HG02610 (cell line): Measurements from ENCODE around the gene PAX1.

Experiments used
- ATAC-seq: cut with Tn5 transposase; IDR thresholded peaks from one replicate; pipeline ENCODE4 v1.9.1; 2021; ENCODE audit warnings: mild to moderate bottlenecking, moderate library complexity; ENCODE audit not compliant: unreplicated experiment

The PAX1 gene

DNA sequence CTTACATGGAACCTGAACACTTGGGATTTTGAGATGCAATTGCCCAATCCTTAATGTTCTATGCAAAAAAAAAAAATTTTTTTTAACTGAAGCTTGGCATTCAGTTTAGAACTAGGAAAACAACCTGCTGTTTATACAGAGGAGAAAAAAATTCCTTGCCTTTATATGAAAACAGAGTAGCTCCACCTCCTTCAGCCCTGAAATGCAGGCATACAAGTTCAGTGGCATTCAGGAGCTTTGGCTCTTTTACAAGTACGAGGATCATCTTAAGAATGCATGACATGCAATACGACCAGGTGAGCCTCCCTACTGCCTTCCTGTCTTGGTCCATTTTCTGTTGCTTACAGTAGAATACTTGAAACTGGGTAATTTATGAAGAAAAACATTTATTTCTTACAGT is 20.4 kb downstream of the PAX1 start:
- ATAC-seq: no peak

DNA sequence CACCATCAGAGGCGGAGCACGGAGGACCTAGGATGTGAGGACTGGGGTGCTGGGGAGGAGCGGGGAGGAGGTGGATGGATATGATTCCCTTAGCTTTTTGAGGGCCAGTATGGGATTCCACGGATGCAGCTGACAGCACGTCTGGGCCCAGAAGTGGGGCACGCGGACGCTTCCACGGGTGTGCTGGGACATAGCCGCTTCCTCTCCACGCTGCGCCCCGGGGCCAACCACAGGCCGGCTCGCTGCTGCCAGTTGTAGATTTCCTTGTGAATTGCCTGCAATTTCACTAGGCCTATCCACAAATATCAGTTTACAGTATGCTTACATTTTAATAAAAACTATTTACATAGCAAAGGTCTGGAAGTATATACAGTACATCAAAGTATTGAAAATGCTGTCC is 23.9 kb downstream of the PAX1 start:
- no peak for ATAC-seq

DNA sequence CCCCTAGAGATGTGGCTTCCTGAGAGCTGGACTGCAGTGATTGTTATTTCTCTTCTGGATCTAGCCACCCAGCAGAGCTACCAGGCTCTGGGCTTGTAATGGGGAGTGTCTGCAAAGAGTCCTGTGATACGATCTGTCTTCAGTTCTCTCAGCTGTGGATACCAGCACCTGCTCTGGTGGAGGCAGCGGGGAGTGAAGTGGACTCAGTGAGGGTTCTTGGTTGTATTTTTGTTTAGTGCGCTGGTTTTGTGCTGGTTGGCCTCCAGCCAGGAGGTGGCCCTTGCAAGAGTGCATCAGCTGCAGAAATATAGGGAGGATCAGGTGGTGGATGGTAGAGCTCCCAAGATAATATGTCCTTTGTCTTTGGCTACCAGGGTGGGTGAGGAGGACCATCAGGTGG is 33.7 kb downstream of the PAX1 start:
- ATAC-seq: no peak

DNA sequence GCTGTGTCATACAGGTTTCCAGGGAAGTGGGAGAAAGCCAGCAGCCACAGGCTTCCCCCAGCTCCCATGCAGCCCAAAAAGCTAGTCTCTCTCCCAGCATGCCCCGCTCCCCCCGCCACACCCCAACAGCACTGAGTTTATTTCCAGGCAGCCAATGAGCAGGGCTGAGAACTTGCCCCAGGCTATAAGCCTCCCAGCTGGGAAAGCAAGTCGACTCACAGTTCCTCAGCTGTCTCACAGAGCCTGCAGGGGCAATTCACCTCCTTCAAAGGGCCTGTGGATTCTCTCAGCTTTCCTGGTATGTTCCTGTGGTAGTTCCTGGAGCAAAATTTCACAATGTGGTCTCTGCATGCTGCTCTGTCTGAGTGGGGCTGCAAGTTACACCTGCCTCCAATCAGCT is 34.2 kb downstream of the PAX1 start:
- ATAC-seq: no peak

DNA sequence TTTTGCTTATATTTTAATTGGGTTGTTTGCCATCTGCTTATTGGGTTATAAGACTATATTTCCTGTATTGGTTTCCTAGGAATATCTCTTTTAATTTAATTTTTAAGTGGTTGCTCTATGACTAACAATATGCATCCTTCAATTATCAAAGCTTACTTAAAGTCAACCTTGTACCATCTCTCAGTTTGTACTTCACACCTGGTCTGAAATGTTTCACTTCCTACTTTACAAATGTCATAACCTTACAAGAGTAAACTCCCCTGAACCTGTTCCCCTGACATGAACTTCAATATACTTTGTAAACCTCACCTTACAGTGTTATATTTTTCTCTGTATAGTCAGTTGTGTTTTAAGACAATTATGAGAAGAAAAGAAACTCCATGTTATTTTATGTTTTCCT is 35.8 kb downstream of the PAX1 start:
- no peak for ATAC-seq

DNA sequence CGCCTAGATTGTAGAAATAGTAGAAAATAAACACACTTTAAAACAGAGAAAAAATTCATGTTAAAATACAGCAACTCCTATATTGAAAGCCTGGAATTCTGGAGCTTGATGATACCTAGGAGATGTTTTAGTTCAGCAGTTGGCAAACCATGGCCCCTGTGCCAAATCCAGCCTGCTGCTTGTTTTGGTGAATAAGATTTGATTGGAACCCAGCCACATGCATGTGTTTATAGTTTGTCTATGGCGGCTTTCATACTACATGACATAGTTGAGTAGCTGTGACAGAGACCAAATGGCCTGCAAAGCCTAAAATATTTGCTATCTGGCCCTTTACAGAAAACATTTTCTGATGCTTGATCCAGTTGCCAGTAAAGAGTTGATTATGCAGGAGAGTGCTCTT is 57.2 kb downstream of the PAX1 start:
- no peak for ATAC-seq

DNA sequence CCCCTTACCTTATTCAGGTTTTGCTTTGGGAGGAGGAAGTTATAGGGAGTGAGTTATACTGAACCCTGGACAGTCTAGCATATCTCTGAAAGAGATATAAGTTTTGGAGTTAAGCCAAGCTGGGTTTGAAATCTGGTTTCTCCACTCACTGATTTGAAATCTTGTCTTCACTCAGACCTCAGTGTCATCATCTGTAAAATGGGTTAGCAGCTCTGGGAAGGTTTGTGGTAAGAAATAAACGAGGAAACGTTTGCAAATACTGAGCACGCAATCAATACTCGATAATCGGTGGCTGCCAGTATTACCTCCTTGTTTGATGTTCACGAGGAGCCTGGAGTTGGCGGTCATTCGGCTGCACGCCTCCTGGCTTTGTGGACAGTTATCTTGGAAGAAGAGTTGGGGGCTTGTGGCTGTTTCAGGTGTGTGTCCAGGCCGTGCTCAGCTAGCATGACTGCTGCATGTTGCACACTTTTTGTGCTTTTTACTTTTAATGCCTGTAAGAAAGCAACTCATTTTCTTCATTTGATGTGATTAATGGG is 61.8 kb downstream of the PAX1 start:
- ATAC-seq: no peak

DNA sequence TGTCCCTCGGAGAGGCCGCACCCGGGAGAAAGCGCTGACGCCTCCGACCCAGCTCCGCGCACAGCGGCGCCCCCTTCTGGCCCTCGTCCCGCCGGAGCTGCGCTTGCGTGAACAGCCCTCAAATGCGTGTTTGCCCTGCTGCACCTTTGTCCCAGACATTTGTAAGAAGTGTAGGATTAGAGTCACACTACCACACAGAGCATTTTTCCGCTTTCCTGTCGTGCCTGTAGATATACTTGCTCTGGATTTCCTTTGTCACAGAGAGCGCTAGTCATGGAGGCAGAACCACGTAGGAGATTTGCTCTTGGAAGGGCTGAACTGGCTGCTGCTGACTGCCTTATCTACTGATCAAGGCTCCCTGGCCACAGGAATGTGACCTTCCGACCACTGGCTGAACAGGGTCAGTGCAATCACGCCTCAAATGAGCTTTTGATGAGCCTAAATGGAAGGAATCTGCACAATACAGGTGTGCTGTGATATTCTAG is 62.3 kb downstream of the PAX1 start:
- ATAC-seq: no peak
